Transverse colon (tissue), 4 donors: ENCODE measurements around the gene LRR1. TPM values are rescaled to one million over a fixed set of nuclear protein-coding genes. Genes with fewer than 3 reads are reported as not detected.

Experiments used
- DNase-seq: peaks from one replicate; pipeline ENCODE4 v3.0.0-alpha.2; 2019
- H3K27ac ChIP-seq, 4 donors: fragments of 200-600 bp; sonication (generic); 2 replicates each; pipeline ENCODE4 v1.5.1; 2016 to 2018; ENCODE audit warnings: inconsistent platforms in 4 of 4
- H3K27me3 ChIP-seq: fragments of 200-600 bp; sonication (generic); 2 replicates; pipeline ENCODE4 v1.5.1; 2017; ENCODE audit warnings: inconsistent platforms
- H3K36me3 ChIP-seq, 4 donors: fragments of 200-600 bp; sonication (generic); 2 replicates each; pipeline ENCODE4 v1.5.1; 2017 to 2019; ENCODE audit warnings: inconsistent platforms in 4 of 4
- H3K4me1 ChIP-seq, 4 donors: fragments of 200-600 bp; sonication (generic); 2 replicates each; pipeline ENCODE4 v1.5.1; 2017 to 2020; ENCODE audit warnings: inconsistent platforms in 4 of 4
- H3K4me3 ChIP-seq, 4 donors: fragments of 200-600 bp; sonication (generic); 1 replicate in 1 of 4; 2 replicates in 3 of 4; pipeline versions ENCODE4 v1.5.1 to v1.6.1; 2017 to 2019; ENCODE audit warnings: inconsistent platforms in 4 of 4
- H3K9me3 ChIP-seq, 2 donors: fragments of 200-600 bp; sonication (generic); 2 replicates each; pipeline ENCODE4 v1.5.1; 2017 to 2019; ENCODE audit warnings: inconsistent platforms in 2 of 2
- CTCF ChIP-seq, 5 experiments: fragments of 200-600 bp in 3 of 5; fragments of 450-650 bp in 2 of 5; sonication (generic) in 3 of 5; IDR thresholded peaks; 1 replicate in 2 of 5; 2 replicates in 3 of 5; pipeline ENCODE4 v1.5.1; 2016 to 2017; ENCODE audit warnings: antibody characterized with exemption in 5 of 5, inconsistent platforms in 3 of 5, mild to moderate bottlenecking in 2 of 5, moderate library complexity in 1 of 5
- EP300 ChIP-seq: sonication (generic); formaldehyde crosslinking; IDR thresholded peaks from one replicate; pipeline ENCODE4 v1.6.1; 2017; ENCODE audit warnings: antibody characterized with exemption, low read depth
- POLR2A ChIP-seq: fragments of 450-650 bp; IDR thresholded peaks from one replicate; pipeline ENCODE4 v1.6.1; 2016; ENCODE audit warnings: antibody characterized with exemption, mild to moderate bottlenecking, moderate library complexity
- POLR2AphosphoS5 ChIP-seq, 3 donors: sonication (generic); formaldehyde crosslinking; IDR thresholded peaks; one replicate each; pipeline ENCODE4 v1.6.1; 2016; ENCODE audit warnings: antibody characterized with exemption in 3 of 3
- WGBS, 2 donors: methylation state at CpG; one replicate each; pipeline ENCODE4 v1.1.5; 2018; ENCODE audit warnings: low coverage in 1 of 2; 5-methylcytosine and 5-hydroxymethylcytosine counted together
- in situ Hi-C, 4 donors: fragments of 200-750 bp; cut with MboI; loops; one replicate each; pipeline versions ENCODE4 v1.15.0 to v1.15.1; 2017; ENCODE audit warnings: low sequenced_read_pairs in 3 of 4, low pct_ligation_motif_present in 1 of 4, low pct_unique_long_range_greater_than_20kb in 1 of 4
- intact Hi-C: fragments of 100-400 bp; cut with DNase I; formaldehyde crosslinking; loops from one replicate; pipeline ENCODE4 v1.15.1; 2023; ENCODE audit warnings: low total_unique reads
- total RNA-seq, 4 donors: library from RNA; depleted of rRNA; stranded (reverse); fragments of >200 nt; gene quantifications; one replicate each; pipeline ENCODE4 v1.1.0, GENCODE V29; 2016

The LRR1 gene
- total RNA-seq, result 10 to 100 TPM in 2 of 4 donors, 1 to 10 TPM in 1, not detected in 1; 3.0 to 17.1 (median 12.4) TPM

GRCh38 chr14:49598485-49599300, at the start of gene LRR1:
LRR1 (plus strand) TSS chr14:49598940; CDS start chr14:49599021, 81 bp downstream.
- Histone ChIP-seq H3K9me3 (no peaks in the 10 kb centered on the region), H3K36me3 (no peaks in the 10 kb centered on the region), H3K4me3 (peak within 1 kb of the TSS; percentile 71 to 76 (median 72)), H3K27ac (peak within 1 kb of the TSS; percentile 96 to 98 (median 96)), H3K4me1 (peaks cover 0 to 49% (median 18%) of the 10 kb centered on the region in 4 donors), H3K27me3 (no peaks in the 10 kb centered on the region)
- DNase-seq, result peak; percentile 88
- WGBS, 2 donors, result 0% methylated on average over 44 of the region's 77 CpGs; no CpG with 5 or more reads in 1 of the 2 donors
- TF ChIP-seq POLR2A (peak; percentile 87), POLR2AphosphoS5 (IDR thresholded peaks at IDR 0.05) (peak; percentile 61 to 77 (median 64)), CTCF (IDR thresholded peaks at IDR 0.05) (peak in 1 of 5 experiments; percentile 19), EP300 (no peak)
- intact Hi-C loops (no loop called here), in situ Hi-C loops (no loop called here)

- no peak overlapping the region for H3K27ac ChIP-seq
- H3K9me3 ChIP-seq, result no peaks in the 10 kb centered on the region
- no peaks in the 10 kb centered on the region for H3K4me1 ChIP-seq
- in situ Hi-C loops (no loop called here), intact Hi-C loops (no loop called here)
- no peaks in the 10 kb centered on the region for H3K36me3 ChIP-seq
- WGBS, 2 donors, result 33 to 67% methylated on average over 1 of the region's 1 CpG
- TF ChIP-seq POLR2AphosphoS5 (IDR thresholded peaks at IDR 0.05) (no peak), CTCF (IDR thresholded peaks at IDR 0.05) (no peak), EP300 (no peak), POLR2A (no peak)
- H3K4me3 ChIP-seq, result no peak overlapping the region
- no peaks in the 10 kb centered on the region for H3K27me3 ChIP-seq
- DNase-seq, result no peak
These were observed 49.3 kb upstream of the LRR1 start for GRCh38 chr14:49549446-49549845.

GRCh38 chr14:49549881-49550280, 48.9 kb upstream of the LRR1 start:
- 63% methylated on average over 4 of the region's 4 CpGs; no CpG with 5 or more reads in 1 of the 2 donors for WGBS, 2 donors
- intact Hi-C loops (no loop called here), in situ Hi-C loops (no loop called here)
- Histone ChIP-seq H3K4me1 (no peaks in the 10 kb centered on the region), H3K9me3 (no peaks in the 10 kb centered on the region), H3K36me3 (no peaks in the 10 kb centered on the region), H3K27me3 (no peaks in the 10 kb centered on the region), H3K27ac (no peak overlapping the region), H3K4me3 (no peak overlapping the region)
- no peak for TF ChIP-seq EP300
- TF ChIP-seq POLR2A, result no peak
- TF ChIP-seq CTCF (IDR thresholded peaks at IDR 0.05), result no peak
- no peak for TF ChIP-seq POLR2AphosphoS5 (IDR thresholded peaks at IDR 0.05)
- no peak for DNase-seq

- 69 to 80% methylated on average over 5 of the region's 5 CpGs for WGBS, 2 donors
- no peaks in the 10 kb centered on the region for H3K27me3 ChIP-seq
- intact Hi-C loops (no loop called here), in situ Hi-C loops (no loop called here)
- no peak for TF ChIP-seq POLR2AphosphoS5 (IDR thresholded peaks at IDR 0.05)
- TF ChIP-seq POLR2A, result no peak
- TF ChIP-seq CTCF (IDR thresholded peaks at IDR 0.05), result no peak
- H3K9me3 ChIP-seq, result no peaks in the 10 kb centered on the region
- DNase-seq, result no peak
- H3K4me3 ChIP-seq, result no peak overlapping the region
- no peaks in the 10 kb centered on the region for H3K4me1 ChIP-seq
- no peaks in the 10 kb centered on the region for H3K36me3 ChIP-seq
- H3K27ac ChIP-seq, result no peak overlapping the region
These were observed 48.2 kb upstream of the LRR1 start for GRCh38 chr14:49550286-49551184.
